ENCODE data around the gene ANTKMT.

DNA sequence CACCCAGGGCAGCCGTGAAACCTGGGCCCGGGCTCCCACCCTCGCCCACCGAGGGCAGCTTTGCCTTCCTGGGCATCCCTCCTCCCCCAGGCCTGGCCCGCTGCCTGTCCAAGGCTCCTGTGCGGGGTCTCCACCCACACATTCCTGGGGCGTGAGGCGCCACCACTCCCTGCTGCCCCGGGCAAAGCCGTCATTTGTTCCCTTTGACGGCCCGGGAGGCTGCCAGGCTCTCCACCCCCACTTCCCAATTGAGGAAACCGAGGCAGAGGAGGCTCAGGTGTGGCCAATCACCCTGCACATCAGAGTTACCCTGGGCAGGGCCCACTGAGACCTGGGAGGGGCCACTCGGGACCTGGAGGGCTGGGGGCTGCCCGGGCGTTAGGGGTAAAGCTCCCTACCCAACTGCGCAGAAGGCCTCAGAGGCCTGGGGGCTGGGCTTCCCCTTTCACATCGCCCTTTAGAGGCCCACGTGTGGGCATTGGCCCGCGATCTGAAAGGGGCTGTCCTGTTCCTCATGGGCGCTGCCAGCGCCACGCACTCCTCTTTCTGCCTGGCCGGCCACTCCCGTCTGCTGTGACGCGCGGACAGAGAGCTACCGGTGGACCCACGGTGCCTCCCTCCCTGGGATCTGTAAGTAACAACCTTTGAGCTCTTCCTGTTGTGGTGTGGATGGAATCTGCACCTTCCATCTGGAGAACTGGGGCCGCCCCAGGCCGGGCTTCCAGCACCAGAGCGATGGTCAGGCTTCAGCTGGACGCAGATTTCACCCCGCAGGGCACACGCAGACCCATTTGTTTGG lies 39.8 kb downstream of the ANTKMT start, which contains the start of gene MSLN:
- TF ChIP-seq, protein P1, sequence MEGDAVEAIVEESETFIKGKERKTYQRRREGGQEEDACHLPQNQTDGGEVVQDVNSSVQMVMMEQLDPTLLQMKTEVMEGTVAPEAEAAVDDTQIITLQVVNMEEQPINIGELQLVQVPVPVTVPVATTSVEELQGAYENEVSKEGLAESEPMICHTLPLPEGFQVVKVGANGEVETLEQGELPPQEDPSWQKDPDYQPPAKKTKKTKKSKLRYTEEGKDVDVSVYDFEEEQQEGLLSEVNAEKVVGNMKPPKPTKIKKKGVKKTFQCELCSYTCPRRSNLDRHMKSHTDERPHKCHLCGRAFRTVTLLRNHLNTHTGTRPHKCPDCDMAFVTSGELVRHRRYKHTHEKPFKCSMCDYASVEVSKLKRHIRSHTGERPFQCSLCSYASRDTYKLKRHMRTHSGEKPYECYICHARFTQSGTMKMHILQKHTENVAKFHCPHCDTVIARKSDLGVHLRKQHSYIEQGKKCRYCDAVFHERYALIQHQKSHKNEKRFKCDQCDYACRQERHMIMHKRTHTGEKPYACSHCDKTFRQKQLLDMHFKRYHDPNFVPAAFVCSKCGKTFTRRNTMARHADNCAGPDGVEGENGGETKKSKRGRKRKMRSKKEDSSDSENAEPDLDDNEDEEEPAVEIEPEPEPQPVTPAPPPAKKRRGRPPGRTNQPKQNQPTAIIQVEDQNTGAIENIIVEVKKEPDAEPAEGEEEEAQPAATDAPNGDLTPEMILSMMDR (IDR thresholded peaks at IDR 0.05), result no peak
- TF ChIP-seq POLR2A (IDR thresholded peaks at IDR 0.05), result no peak
